GM12892 (cell line): ENCODE data around the gene XYLT1.

Source experiments
- POLR2A ChIP-seq: IDR thresholded peaks from 2 replicates; pipeline ENCODE4 v1.6.1; 2011; ENCODE audit warnings: low read depth, low read length, control low read depth
- POLR2AphosphoS5 ChIP-seq: IDR thresholded peaks from 2 replicates; pipeline ENCODE4 v1.6.1; 2011; ENCODE audit warnings: low read depth, low read length, control low read depth
- TAF1 ChIP-seq: IDR thresholded peaks from 2 replicates; pipeline ENCODE4 v1.6.1; 2011; ENCODE audit warnings: low read depth, mild to moderate bottlenecking, control low read depth, low read length, borderline replicate concordance

DNA sequence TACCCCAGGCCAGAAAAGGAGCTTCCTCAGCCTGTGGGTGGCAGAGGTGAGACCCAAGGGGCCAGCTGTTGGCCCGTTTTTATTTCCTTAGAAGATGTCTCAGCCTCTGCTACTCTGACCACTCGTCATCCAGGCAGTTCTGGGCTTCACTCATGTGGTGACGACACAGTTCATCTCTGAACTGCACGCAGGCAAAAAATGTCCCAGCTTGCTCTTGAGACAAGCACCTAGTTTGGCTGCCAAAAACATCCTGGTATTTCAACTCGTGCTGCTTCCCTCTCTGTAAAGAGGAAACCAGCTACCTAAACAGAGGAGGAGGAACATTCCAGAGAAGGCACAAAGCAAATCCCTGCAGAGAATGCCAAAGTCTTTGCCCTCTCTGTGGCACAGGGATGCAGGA, 125.7 kb downstream of the XYLT1 start:
- no peak for TF ChIP-seq POLR2A
- no peak for TF ChIP-seq POLR2AphosphoS5
- no peak for TF ChIP-seq TAF1
